ENCODE measurements around the gene PDZD2.

The PDZD2 gene

GRCh38 chr5:31664566-31664965, 25.6 kb downstream of the PDZD2 start:
- peak; percentile 5 for TF ChIP-seq CTCF (IDR thresholded peaks at IDR 0.05; ENCODE audit: extremely low read depth, missing control alignments)
- DNase-seq (ENCODE audit: low spot score), result no peak

- TF ChIP-seq CTCF (IDR thresholded peaks at IDR 0.05; ENCODE audit: extremely low read depth, missing control alignments), result no peak
- DNase-seq (ENCODE audit: low spot score), result no peak
These were observed 32.4 kb downstream of the PDZD2 start for GRCh38 chr5:31671339-31671741.

GRCh38 chr5:31674371-31674951, 35.5 kb downstream of the PDZD2 start:
- no peak for TF ChIP-seq CTCF (IDR thresholded peaks at IDR 0.05; ENCODE audit: extremely low read depth, missing control alignments)
- DNase-seq (ENCODE audit: low spot score), result no peak

- no peak for TF ChIP-seq CTCF (IDR thresholded peaks at IDR 0.05; ENCODE audit: extremely low read depth, missing control alignments)
- no peak for DNase-seq (ENCODE audit: low spot score)
These were observed 36.5 kb downstream of the PDZD2 start for GRCh38 chr5:31675472-31675871.

GRCh38 chr5:31678180-31678579, 39.2 kb downstream of the PDZD2 start:
- TF ChIP-seq CTCF (IDR thresholded peaks at IDR 0.05; ENCODE audit: extremely low read depth, missing control alignments), result no peak
- DNase-seq (ENCODE audit: low spot score), result no peak

GRCh38 chr5:31680528-31680927, 41.6 kb downstream of the PDZD2 start:
- no peak for TF ChIP-seq CTCF (IDR thresholded peaks at IDR 0.05; ENCODE audit: extremely low read depth, missing control alignments)
- DNase-seq (ENCODE audit: low spot score), result no peak

- no peak for DNase-seq (ENCODE audit: low spot score)
- TF ChIP-seq CTCF (IDR thresholded peaks at IDR 0.05; ENCODE audit: extremely low read depth, missing control alignments), result no peak
These were observed 43.1 kb downstream of the PDZD2 start for GRCh38 chr5:31682025-31682424.
